ENCODE measurements around the gene DNAJC24.

Gene DNAJC24

GRCh38 chr11:31445621-31446020, 76.0 kb downstream of the DNAJC24 start:
- Histone ChIP-seq H3K36me3 (ENCODE audit: control insufficient read depth in 1 of 2, insufficient read depth in 2 of 2, low read length in 2 of 2) (peaks cover 0 to 7% of the 10 kb centered on the region in 2 donors), H3K4me1 (ENCODE audit: control insufficient read depth in 1 of 2, insufficient read depth in 2 of 2, low read length in 2 of 2) (no peaks in the 10 kb centered on the region), H3K27ac (ENCODE audit: low read length) (no peak overlapping the region), H3K9me3 (ENCODE audit: control insufficient read depth in 1 of 2, low read length in 2 of 2) (no peaks in the 10 kb centered on the region), H3K27me3 (ENCODE audit: low read depth, low read length) (no peaks in the 10 kb centered on the region), H3K4me3 (ENCODE audit: low read depth in 1 of 2, low read length in 2 of 2) (no peak overlapping the region)

- H3K9me3 ChIP-seq (ENCODE audit: control insufficient read depth in 1 of 2, low read length in 2 of 2): no peaks in the 10 kb centered on the region
- H3K27ac ChIP-seq (ENCODE audit: low read length): no peak overlapping the region
- H3K36me3 ChIP-seq (ENCODE audit: control insufficient read depth in 1 of 2, insufficient read depth in 2 of 2, low read length in 2 of 2): peaks cover 0 to 14% of the 10 kb centered on the region in 2 donors
- no peak overlapping the region for H3K4me3 ChIP-seq (ENCODE audit: low read depth in 1 of 2, low read length in 2 of 2)
- H3K4me1 ChIP-seq (ENCODE audit: control insufficient read depth in 1 of 2, insufficient read depth in 2 of 2, low read length in 2 of 2): no peaks in the 10 kb centered on the region
- H3K27me3 ChIP-seq (ENCODE audit: low read depth, low read length): no peaks in the 10 kb centered on the region
These were observed 79.4 kb downstream of the DNAJC24 start for GRCh38 chr11:31449040-31449439.

GRCh38 chr11:31450841-31451240, 81.2 kb downstream of the DNAJC24 start:
- Histone ChIP-seq H3K4me1 (ENCODE audit: control insufficient read depth in 1 of 2, insufficient read depth in 2 of 2, low read length in 2 of 2) (no peaks in the 10 kb centered on the region), H3K36me3 (ENCODE audit: control insufficient read depth in 1 of 2, insufficient read depth in 2 of 2, low read length in 2 of 2) (peaks cover 0 to 14% of the 10 kb centered on the region in 2 donors), H3K4me3 (ENCODE audit: low read depth in 1 of 2, low read length in 2 of 2) (no peak overlapping the region), H3K27ac (ENCODE audit: low read length) (no peak overlapping the region), H3K27me3 (ENCODE audit: low read depth, low read length) (no peaks in the 10 kb centered on the region), H3K9me3 (ENCODE audit: control insufficient read depth in 1 of 2, low read length in 2 of 2) (no peaks in the 10 kb centered on the region)

DNA sequence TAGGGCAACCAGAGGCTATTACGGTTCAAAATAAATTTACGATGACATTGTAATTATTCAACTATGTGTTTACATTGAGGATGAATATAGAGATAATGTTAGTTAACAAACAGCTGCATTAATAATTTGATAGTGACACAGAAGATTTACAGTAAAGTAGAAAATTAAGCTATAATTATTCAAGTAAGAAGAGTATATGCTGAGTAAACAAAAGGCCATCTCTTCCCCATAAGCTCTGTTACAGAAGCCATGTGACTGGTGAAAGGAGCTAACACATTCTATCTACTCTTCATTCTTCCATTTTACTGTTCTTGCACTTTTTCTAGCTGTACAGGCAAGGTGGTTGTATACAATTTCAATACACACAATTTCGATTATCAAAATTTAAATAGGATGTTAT, 85.5 kb downstream of the DNAJC24 start:
- no peak overlapping the region for H3K27ac ChIP-seq (ENCODE audit: low read length)
- no peak overlapping the region for H3K4me3 ChIP-seq (ENCODE audit: low read depth in 1 of 2, low read length in 2 of 2)
- H3K9me3 ChIP-seq (ENCODE audit: control insufficient read depth in 1 of 2, low read length in 2 of 2): no peaks in the 10 kb centered on the region
- no peaks in the 10 kb centered on the region for H3K27me3 ChIP-seq (ENCODE audit: low read depth, low read length)
- no peaks in the 10 kb centered on the region for H3K4me1 ChIP-seq (ENCODE audit: control insufficient read depth in 1 of 2, insufficient read depth in 2 of 2, low read length in 2 of 2)
- H3K36me3 ChIP-seq (ENCODE audit: control insufficient read depth in 1 of 2, insufficient read depth in 2 of 2, low read length in 2 of 2): peaks cover 0 to 11% of the 10 kb centered on the region in 2 donors

DNA sequence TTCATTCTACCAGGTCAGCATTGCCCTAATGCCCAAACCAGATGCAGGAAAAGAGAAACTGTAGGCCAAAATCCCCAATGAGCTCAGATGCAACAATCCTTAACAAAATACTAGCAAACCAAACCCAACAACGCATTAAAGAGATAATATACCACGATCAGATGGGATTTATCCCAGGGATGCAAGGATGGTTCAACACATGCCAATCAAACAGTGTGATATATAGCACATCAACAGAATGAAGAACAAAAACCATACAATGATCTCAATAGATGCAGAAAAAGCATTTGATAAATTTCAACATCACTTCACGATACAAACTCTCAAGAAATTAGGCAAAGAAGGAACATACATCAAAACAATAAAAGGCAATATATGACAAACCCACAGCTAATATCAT, 94.8 kb downstream of the DNAJC24 start:
- Histone ChIP-seq H3K36me3 (ENCODE audit: control insufficient read depth in 1 of 2, insufficient read depth in 2 of 2, low read length in 2 of 2) (peaks cover 0 to 3% of the 10 kb centered on the region in 2 donors), H3K27me3 (ENCODE audit: low read depth, low read length) (no peaks in the 10 kb centered on the region), H3K9me3 (ENCODE audit: control insufficient read depth in 1 of 2, low read length in 2 of 2) (peaks cover 0 to 12% of the 10 kb centered on the region in 2 donors), H3K4me3 (ENCODE audit: low read depth in 1 of 2, low read length in 2 of 2) (no peak overlapping the region), H3K27ac (ENCODE audit: low read length) (no peak overlapping the region), H3K4me1 (ENCODE audit: control insufficient read depth in 1 of 2, insufficient read depth in 2 of 2, low read length in 2 of 2) (no peaks in the 10 kb centered on the region)

GRCh38 chr11:31474083-31474482, 104.4 kb downstream of the DNAJC24 start:
- no peaks in the 10 kb centered on the region for H3K36me3 ChIP-seq (ENCODE audit: control insufficient read depth in 1 of 2, insufficient read depth in 2 of 2, low read length in 2 of 2)

DNA sequence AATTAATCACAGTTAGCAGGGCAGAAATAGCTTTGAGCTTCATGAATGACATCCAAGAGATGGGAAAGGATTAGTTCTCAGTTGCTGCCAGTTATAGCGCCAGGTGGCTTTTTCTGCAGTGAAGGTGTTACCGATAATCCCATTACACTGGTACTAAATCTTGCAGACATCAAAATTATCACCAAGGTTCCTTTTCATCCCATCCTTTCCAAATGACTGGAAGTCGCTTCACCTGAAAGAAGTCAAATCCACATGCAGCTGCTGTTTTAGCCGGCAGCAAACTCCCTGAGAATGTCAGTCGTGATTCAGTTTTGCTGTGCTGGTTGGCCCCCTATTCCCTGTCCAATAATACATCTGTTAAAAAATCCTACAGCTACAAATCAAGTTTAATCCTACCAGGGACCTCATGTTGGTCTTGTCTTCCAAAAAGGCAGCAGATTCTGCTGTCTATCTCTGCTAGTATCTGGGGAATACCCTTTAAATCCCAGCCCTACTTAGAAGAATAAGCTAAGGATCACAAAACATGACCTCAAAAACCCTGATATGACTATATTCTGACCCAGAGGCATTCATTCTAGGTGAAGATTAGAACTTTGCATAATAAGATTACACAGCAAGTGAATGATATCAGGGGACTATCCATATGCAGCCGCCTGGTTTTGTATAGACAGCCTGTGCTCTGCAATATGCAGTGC, 108.0 kb downstream of the DNAJC24 start:
- Histone ChIP-seq H3K36me3 (ENCODE audit: control insufficient read depth in 1 of 2, insufficient read depth in 2 of 2, low read length in 2 of 2) (no peaks in the 10 kb centered on the region), H3K4me1 (ENCODE audit: control insufficient read depth in 1 of 2, insufficient read depth in 2 of 2, low read length in 2 of 2) (no peaks in the 10 kb centered on the region), H3K9me3 (ENCODE audit: control insufficient read depth in 1 of 2, low read length in 2 of 2) (no peaks in the 10 kb centered on the region), H3K27me3 (ENCODE audit: low read depth, low read length) (no peaks in the 10 kb centered on the region), H3K27ac (ENCODE audit: low read length) (no peak overlapping the region), H3K4me3 (ENCODE audit: low read depth in 1 of 2, low read length in 2 of 2) (no peak overlapping the region)

More at GRCh38 chr11:31474083-31474482, 104.4 kb downstream of the DNAJC24 start:
- Histone ChIP-seq H3K4me1 (ENCODE audit: control insufficient read depth in 1 of 2, insufficient read depth in 2 of 2, low read length in 2 of 2) (no peaks in the 10 kb centered on the region), H3K9me3 (ENCODE audit: control insufficient read depth in 1 of 2, low read length in 2 of 2) (no peaks in the 10 kb centered on the region), H3K4me3 (ENCODE audit: low read depth in 1 of 2, low read length in 2 of 2) (no peak overlapping the region), H3K27ac (ENCODE audit: low read length) (no peak overlapping the region), H3K27me3 (ENCODE audit: low read depth, low read length) (no peaks in the 10 kb centered on the region)

DNA sequence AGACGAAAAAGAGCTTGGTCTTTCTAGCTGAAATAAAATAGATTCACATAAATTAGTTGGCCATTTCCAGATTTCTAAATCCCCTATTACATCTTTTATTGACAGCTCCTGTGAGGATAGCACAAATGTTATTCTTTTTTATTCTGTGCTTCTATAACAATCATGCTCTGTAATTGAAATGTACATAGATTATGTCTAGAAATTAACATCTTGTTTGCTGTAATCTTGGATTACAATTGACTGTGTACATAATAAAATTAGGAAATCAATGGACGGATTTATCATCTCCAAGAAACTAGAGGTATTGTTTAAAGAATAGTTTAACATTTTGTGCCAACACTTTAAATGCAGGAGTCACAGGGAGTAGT, 108.5 kb downstream of the DNAJC24 start:
- Histone ChIP-seq H3K4me1 (ENCODE audit: control insufficient read depth in 1 of 2, insufficient read depth in 2 of 2, low read length in 2 of 2) (no peaks in the 10 kb centered on the region), H3K27ac (ENCODE audit: low read length) (no peak overlapping the region), H3K4me3 (ENCODE audit: low read depth in 1 of 2, low read length in 2 of 2) (no peak overlapping the region), H3K27me3 (ENCODE audit: low read depth, low read length) (no peaks in the 10 kb centered on the region), H3K9me3 (ENCODE audit: control insufficient read depth in 1 of 2, low read length in 2 of 2) (no peaks in the 10 kb centered on the region), H3K36me3 (ENCODE audit: control insufficient read depth in 1 of 2, insufficient read depth in 2 of 2, low read length in 2 of 2) (no peaks in the 10 kb centered on the region)

DNA sequence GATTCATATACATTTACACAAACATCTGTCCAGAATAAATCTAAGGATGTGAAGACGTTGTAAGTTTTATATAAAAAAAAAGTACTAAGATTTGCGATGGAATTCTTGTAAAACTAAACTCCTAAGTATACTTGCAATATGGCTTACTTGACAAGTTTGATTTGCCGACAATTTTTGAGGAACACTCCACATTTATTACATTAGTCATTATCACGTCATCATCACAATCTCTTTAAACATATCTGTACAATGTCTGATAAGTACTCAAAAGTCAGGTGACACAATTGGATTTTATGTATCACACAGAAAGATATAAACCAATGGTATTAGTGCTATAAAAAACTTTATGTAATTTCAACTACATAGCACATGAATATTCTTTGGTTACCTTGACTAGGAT, 109.4 kb downstream of the DNAJC24 start:
- Histone ChIP-seq H3K36me3 (ENCODE audit: control insufficient read depth in 1 of 2, insufficient read depth in 2 of 2, low read length in 2 of 2) (no peaks in the 10 kb centered on the region), H3K27me3 (ENCODE audit: low read depth, low read length) (no peaks in the 10 kb centered on the region), H3K27ac (ENCODE audit: low read length) (no peak overlapping the region), H3K4me3 (ENCODE audit: low read depth in 1 of 2, low read length in 2 of 2) (no peak overlapping the region), H3K4me1 (ENCODE audit: control insufficient read depth in 1 of 2, insufficient read depth in 2 of 2, low read length in 2 of 2) (no peaks in the 10 kb centered on the region), H3K9me3 (ENCODE audit: control insufficient read depth in 1 of 2, low read length in 2 of 2) (no peaks in the 10 kb centered on the region)

GRCh38 chr11:31480930-31481329, 111.3 kb downstream of the DNAJC24 start:
- Histone ChIP-seq H3K36me3 (ENCODE audit: control insufficient read depth in 1 of 2, insufficient read depth in 2 of 2, low read length in 2 of 2) (no peaks in the 10 kb centered on the region), H3K4me3 (ENCODE audit: low read depth in 1 of 2, low read length in 2 of 2) (no peak overlapping the region), H3K27me3 (ENCODE audit: low read depth, low read length) (no peaks in the 10 kb centered on the region), H3K9me3 (ENCODE audit: control insufficient read depth in 1 of 2, low read length in 2 of 2) (no peaks in the 10 kb centered on the region), H3K4me1 (ENCODE audit: control insufficient read depth in 1 of 2, insufficient read depth in 2 of 2, low read length in 2 of 2) (no peaks in the 10 kb centered on the region), H3K27ac (ENCODE audit: low read length) (no peak overlapping the region)
